HCT116 (cell line): ENCODE results near the gene CKAP4. TPM values are rescaled to one million over a fixed set of nuclear protein-coding genes. Genes with fewer than 3 reads are reported as not detected.

Experiments
- ATAC-seq: fragments of 200-7000 bp; cut with Tn5 transposase; 2 replicates; pipeline ENCODE4 v1.9.1; 2020; ENCODE audit warnings: mild to moderate bottlenecking, moderate library complexity
- BruUV-seq: library from RNA; stranded (reverse); fragments of 400-500 nt; replicated peaks from 2 replicates; lab custom pipeline; 2021; lab: Mats Ljungman, UMichigan
- CTCF ChIA-PET: fragments of 300-600 bp; sonication (Branson Sonifier 250); formaldehyde crosslinking; loops from one replicate; lab custom pipeline; 2021; ENCODE audit warnings: antibody characterized with exemption; lab: Charles Lee
- POLR2A ChIA-PET: fragments of 300-600, 350-600 bp; sonication (Branson Sonifier 250); formaldehyde crosslinking; loops from one replicate; lab custom pipeline; 2021; ENCODE audit warnings: antibody characterized with exemption; lab: Charles Lee
- RAD21 ChIA-PET, 2 experiments: fragments of 300-600 bp; sonication (Branson Sonifier 250); formaldehyde crosslinking; loops; one replicate each; lab custom pipeline; 2023; ENCODE audit warnings: low total read pairs in 2 of 2; ENCODE audit not compliant: uncharacterized antibody in 2 of 2, unreplicated experiment in 2 of 2, low non-redundant PET in 1 of 2; lab: Charles Lee
- DNase-seq: peaks from one replicate; pipeline ENCODE4 v3.0.0-alpha.2; 2010; ENCODE audit warnings: low read depth, low spot score
- H2AFZ ChIP-seq: fragments of 200-600 bp; shearing (Covaris generic), sonication (generic); 2 replicates; pipeline ENCODE4 v1.6.1; 2017; ENCODE audit warnings: low read depth, mixed run types, mixed read lengths, antibody characterized with exemption, low read length; ENCODE audit not compliant: poor library complexity, severe bottlenecking
- H3K27ac ChIP-seq: 2 replicates; pipeline ENCODE4 v1.5.1; 2012; ENCODE audit warnings: low read depth, low read length
- H3K27me3 ChIP-seq: fragments of 200-600 bp; sonication (generic); 2 replicates; pipeline ENCODE4 v1.6.1; 2016; ENCODE audit warnings: mixed run types, low read length, mixed read lengths; ENCODE audit not compliant: insufficient read depth
- H3K36me3 ChIP-seq, 2 experiments: fragments of 200-500 bp in 1 of 2; fragments of 200-600 bp in 1 of 2; sonication (Bioruptor generic) in 1 of 2; sonication (generic) in 1 of 2; 2 replicates each; pipeline versions ENCODE4 v1.5.1 to v1.6.1; 2014 to 2016; ENCODE audit warnings: low read length in 2 of 2, inconsistent platforms in 1 of 2, mixed read lengths in 1 of 2, mixed run types in 1 of 2; ENCODE audit not compliant: insufficient read depth in 2 of 2, control insufficient read depth in 1 of 2
- H3K4me1 ChIP-seq, 2 experiments: fragments of 200-600 bp in 1 of 2; sonication (generic) in 1 of 2; 2 replicates each; pipeline versions ENCODE4 v1.5.1 to v1.6.1; 2012 to 2017; ENCODE audit warnings: low read length in 2 of 2, inconsistent platforms in 1 of 2, mild to moderate bottlenecking in 1 of 2, mixed read lengths in 1 of 2, mixed run types in 1 of 2, moderate library complexity in 1 of 2; ENCODE audit not compliant: insufficient read depth in 2 of 2, control insufficient read depth in 1 of 2
- H3K4me2 ChIP-seq: fragments of 200-600 bp; sonication (generic); 2 replicates; pipeline ENCODE4 v1.6.1; 2017; ENCODE audit warnings: mixed run types, low read length, mixed read lengths
- H3K4me3 ChIP-seq, 2 experiments: fragments of 200-600 bp in 1 of 2; sonication (generic) in 1 of 2; replicated peaks in 1 of 2; 2 replicates each; pipeline ENCODE4 v1.5.1; 2011 to 2016; ENCODE audit warnings: low read length in 2 of 2, control low read depth in 1 of 2, low read depth in 1 of 2, mild to moderate bottlenecking in 1 of 2, mixed read lengths in 1 of 2, mixed run types in 1 of 2
- H3K79me2 ChIP-seq: fragments of 200-600 bp; sonication (generic); 2 replicates; pipeline ENCODE4 v1.6.1; 2017; ENCODE audit warnings: mild to moderate bottlenecking, mixed run types, low read length, moderate library complexity, mixed read lengths; ENCODE audit not compliant: insufficient read depth
- H3K9ac ChIP-seq: fragments of 200-600 bp; sonication (generic); 2 replicates; pipeline ENCODE4 v1.6.1; 2016; ENCODE audit warnings: low read length, mixed read lengths
- H3K9me2 ChIP-seq: fragments of 200-600 bp; sonication (generic), shearing (Covaris generic); 2 replicates; pipeline ENCODE4 v1.6.1; 2017; ENCODE audit warnings: mixed run types, mild to moderate bottlenecking, moderate library complexity; ENCODE audit not compliant: insufficient read depth
- H3K9me3 ChIP-seq, 2 experiments: fragments of 200-500 bp in 1 of 2; fragments of 200-600 bp in 1 of 2; sonication (Bioruptor generic) in 1 of 2; sonication (generic) in 1 of 2; 2 replicates each; pipeline ENCODE4 v1.6.1; 2014 to 2017; ENCODE audit warnings: low read length in 2 of 2, mixed read lengths in 2 of 2, inconsistent platforms in 1 of 2, low read depth in 1 of 2, mild to moderate bottlenecking in 1 of 2, mixed run types in 1 of 2, moderate library complexity in 1 of 2; ENCODE audit not compliant: control insufficient read depth in 1 of 2, insufficient read depth in 1 of 2
- H4K20me1 ChIP-seq: fragments of 200-600 bp; sonication (generic), shearing (Covaris generic); 2 replicates; pipeline ENCODE4 v1.6.1; 2017; ENCODE audit warnings: mixed run types, mild to moderate bottlenecking, moderate library complexity; ENCODE audit not compliant: insufficient read depth
- EGR1 ChIP-seq: IDR thresholded peaks from 2 replicates; pipeline ENCODE4 v1.6.1; 2012; ENCODE audit warnings: low read depth
- ELF1 ChIP-seq: IDR thresholded peaks from 2 replicates; pipeline ENCODE4 v1.6.1; 2012; ENCODE audit warnings: low read depth, borderline replicate concordance
- EZH2 ChIP-seq: fragments of 200-600 bp; sonication (generic); IDR thresholded peaks from 2 replicates; pipeline ENCODE4 v1.6.1; 2017; ENCODE audit warnings: antibody characterized with exemption, mixed run types
- POLR2A ChIP-seq: IDR thresholded peaks from 2 replicates; pipeline ENCODE4 v1.7.0; 2011; ENCODE audit warnings: borderline replicate concordance; ENCODE audit not compliant: insufficient read depth, insufficient read length; ENCODE audit errors: extremely low read depth
- POLR2AphosphoS5 ChIP-seq: IDR thresholded peaks from 2 replicates; pipeline ENCODE4 v1.6.1; 2011; ENCODE audit warnings: mild to moderate bottlenecking, low read depth, low read length, moderate library complexity
- SIN3A ChIP-seq: IDR thresholded peaks from 2 replicates; pipeline ENCODE4 v1.6.1; 2012; ENCODE audit warnings: low read depth
- SP1 ChIP-seq: IDR thresholded peaks from 2 replicates; pipeline ENCODE4 v1.6.1; 2012; ENCODE audit warnings: low read depth
- TCF7L2 ChIP-seq: IDR thresholded peaks from 2 replicates; pipeline ENCODE4 v1.7.0; 2011; ENCODE audit warnings: borderline replicate concordance, inconsistent platforms; ENCODE audit not compliant: insufficient read depth, insufficient read length; ENCODE audit errors: extremely low read depth
- intact Hi-C: fragments of 100-400 bp; cut with micrococcal nuclease; formaldehyde crosslinking; loops from 2 replicates; pipeline ENCODE4 v1.10.0; 2022
- total RNA-seq: library from RNA; stranded (reverse); gene quantifications from one replicate; pipeline ENCODE4 v1.2.1, GENCODE V29; 2021; ENCODE audit not compliant: unreplicated experiment
- TF ChIP-seq, protein P1 (sequence below), 3 experiments: fragments of 200-600 bp in 1 of 3; sonication (generic) in 1 of 3; IDR thresholded peaks in 2 of 3; conservative IDR thresholded peaks in 1 of 3; 2 replicates each; pipeline ENCODE4 v1.5.1; 2012 to 2017; ENCODE audit warnings: low read depth in 2 of 3, low read length in 2 of 3, antibody characterized with exemption in 1 of 3, borderline replicate concordance in 1 of 3, control low read depth in 1 of 3, mild to moderate bottlenecking in 1 of 3, mixed read lengths in 1 of 3, mixed run types in 1 of 3, moderate library complexity in 1 of 3; ENCODE audit not compliant: insufficient read depth in 1 of 3
- TF ChIP-seq, protein P2 (sequence below): IDR thresholded peaks from 2 replicates; pipeline ENCODE4 v1.6.1; 2011; ENCODE audit warnings: mild to moderate bottlenecking, low read length, moderate library complexity; ENCODE audit not compliant: insufficient replicate concordance; ENCODE audit errors: extremely low read depth

Gene CKAP4
- total RNA-seq, 1 experiment from 2014 or later, result 45.9 TPM

DNA sequence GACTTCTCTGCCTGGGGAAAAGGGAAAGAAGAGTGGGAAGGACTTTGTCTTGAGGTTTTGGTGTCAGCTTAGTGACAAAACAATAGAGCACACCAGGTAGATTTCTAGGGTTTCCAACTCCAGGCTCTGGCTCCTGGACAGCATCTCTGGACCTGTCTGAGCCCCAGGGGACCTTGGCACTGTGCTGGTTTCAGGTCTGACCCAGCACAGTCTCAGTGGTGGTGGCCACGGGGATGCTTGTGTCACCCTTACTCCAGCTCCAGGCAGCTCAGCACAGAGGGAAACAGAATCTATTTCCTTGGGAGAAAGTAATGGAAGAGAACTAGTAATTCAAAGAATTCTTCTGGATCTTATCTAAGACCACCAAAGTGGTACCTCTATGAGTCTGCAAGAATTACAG is 11.1 kb upstream of the CKAP4 start:
- no peak overlapping the region for H3K4me3 ChIP-seq
- H3K9me3 ChIP-seq, result no peaks in the 10 kb centered on the region
- no peak for ATAC-seq
- H3K4me1 ChIP-seq, result peaks cover 8 to 10% of the 10 kb centered on the region in 2 experiments
- RAD21 ChIA-PET, result no interaction called here
- intact Hi-C loops, result no loop called here
- TF ChIP-seq, protein P1, sequence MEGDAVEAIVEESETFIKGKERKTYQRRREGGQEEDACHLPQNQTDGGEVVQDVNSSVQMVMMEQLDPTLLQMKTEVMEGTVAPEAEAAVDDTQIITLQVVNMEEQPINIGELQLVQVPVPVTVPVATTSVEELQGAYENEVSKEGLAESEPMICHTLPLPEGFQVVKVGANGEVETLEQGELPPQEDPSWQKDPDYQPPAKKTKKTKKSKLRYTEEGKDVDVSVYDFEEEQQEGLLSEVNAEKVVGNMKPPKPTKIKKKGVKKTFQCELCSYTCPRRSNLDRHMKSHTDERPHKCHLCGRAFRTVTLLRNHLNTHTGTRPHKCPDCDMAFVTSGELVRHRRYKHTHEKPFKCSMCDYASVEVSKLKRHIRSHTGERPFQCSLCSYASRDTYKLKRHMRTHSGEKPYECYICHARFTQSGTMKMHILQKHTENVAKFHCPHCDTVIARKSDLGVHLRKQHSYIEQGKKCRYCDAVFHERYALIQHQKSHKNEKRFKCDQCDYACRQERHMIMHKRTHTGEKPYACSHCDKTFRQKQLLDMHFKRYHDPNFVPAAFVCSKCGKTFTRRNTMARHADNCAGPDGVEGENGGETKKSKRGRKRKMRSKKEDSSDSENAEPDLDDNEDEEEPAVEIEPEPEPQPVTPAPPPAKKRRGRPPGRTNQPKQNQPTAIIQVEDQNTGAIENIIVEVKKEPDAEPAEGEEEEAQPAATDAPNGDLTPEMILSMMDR (IDR thresholded peaks at IDR 0.05 in 2 of 3, conservative IDR thresholded peaks at IDR 0.05 in 1 of 3; ENCODE audit: borderline replicate concordance in 1 of 3, insufficient read depth in 1 of 3, low read depth in 2 of 3, low read length in 2 of 3), result no peak
- no peak for TF ChIP-seq SIN3A
- TF ChIP-seq POLR2A, result no peak
- no peak for TF ChIP-seq TCF7L2
- no peak for TF ChIP-seq POLR2AphosphoS5
- no peak for TF ChIP-seq EGR1
- no peak for TF ChIP-seq ELF1
- no peak for TF ChIP-seq SP1
- no peak for TF ChIP-seq EZH2
- TF ChIP-seq, protein P2, sequence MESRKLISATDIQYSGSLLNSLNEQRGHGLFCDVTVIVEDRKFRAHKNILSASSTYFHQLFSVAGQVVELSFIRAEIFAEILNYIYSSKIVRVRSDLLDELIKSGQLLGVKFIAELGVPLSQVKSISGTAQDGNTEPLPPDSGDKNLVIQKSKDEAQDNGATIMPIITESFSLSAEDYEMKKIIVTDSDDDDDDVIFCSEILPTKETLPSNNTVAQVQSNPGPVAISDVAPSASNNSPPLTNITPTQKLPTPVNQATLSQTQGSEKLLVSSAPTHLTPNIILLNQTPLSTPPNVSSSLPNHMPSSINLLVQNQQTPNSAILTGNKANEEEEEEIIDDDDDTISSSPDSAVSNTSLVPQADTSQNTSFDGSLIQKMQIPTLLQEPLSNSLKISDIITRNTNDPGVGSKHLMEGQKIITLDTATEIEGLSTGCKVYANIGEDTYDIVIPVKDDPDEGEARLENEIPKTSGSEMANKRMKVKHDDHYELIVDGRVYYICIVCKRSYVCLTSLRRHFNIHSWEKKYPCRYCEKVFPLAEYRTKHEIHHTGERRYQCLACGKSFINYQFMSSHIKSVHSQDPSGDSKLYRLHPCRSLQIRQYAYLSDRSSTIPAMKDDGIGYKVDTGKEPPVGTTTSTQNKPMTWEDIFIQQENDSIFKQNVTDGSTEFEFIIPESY, result no peak
- H3K9ac ChIP-seq, result no peak overlapping the region
- no peak overlapping the region for H2AFZ ChIP-seq
- H3K27ac ChIP-seq, result no peak overlapping the region
- DNase-seq, result no peak
- CTCF ChIA-PET, result no interaction called here
- no peaks in the 10 kb centered on the region for H4K20me1 ChIP-seq
- POLR2A ChIA-PET, result no interaction called here
- H3K79me2 ChIP-seq, result no peaks in the 10 kb centered on the region
- H3K27me3 ChIP-seq, result no peaks in the 10 kb centered on the region
- BruUV-seq, result no TSS peak
- no peak overlapping the region for H3K4me2 ChIP-seq
- no peaks in the 10 kb centered on the region for H3K36me3 ChIP-seq
- no peaks in the 10 kb centered on the region for H3K9me2 ChIP-seq
